Measurements from ENCODE around the gene SORBS1.

GRCh38 chr10:95503526-95503925, 57.6 kb downstream of the SORBS1 start:
- TF ChIP-seq POLR2A (IDR thresholded peaks at IDR 0.05; ENCODE audit: low read length) (no peak), GATA1 (IDR thresholded peaks at IDR 0.05; ENCODE audit: low read depth, low read length) (no peak)
